Activated naive CD4-positive, alpha-beta T cell treated with anti-CD3 and anti-CD28 coated beads, Interleukin-2, amount 50 U/mL, for 16 hours (primary cell): Measurements from ENCODE around the gene RAB18.
"Not testable (repeated sequence)": the region's sequence is repeated elsewhere in the genome, so short reads cannot be mapped to it uniquely, and the experiment has no call there.

Experiments
- DNase-seq: peaks from one replicate; pipeline ENCODE4 v3.0.0-alpha.2; 2020

The RAB18 gene

DNA sequence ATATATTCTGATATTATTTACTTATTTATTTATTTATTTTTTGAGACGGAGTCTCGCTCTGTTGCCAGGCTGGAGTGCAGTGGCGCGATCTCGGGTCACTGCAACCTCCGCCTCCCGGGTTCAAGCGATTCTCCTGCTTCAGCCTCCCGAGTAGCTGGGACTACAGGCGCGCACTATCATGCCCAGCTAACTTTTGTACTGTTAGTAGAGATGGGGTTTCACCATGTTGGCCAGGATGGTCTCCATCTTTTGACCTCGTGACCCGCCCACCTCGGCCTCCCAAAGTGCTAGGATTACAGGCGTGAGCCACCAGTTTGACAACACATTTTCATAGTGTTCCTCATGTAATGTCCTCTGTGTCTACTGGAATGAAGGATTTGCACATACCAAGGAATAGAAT is 1.4 kb downstream of the RAB18 start:
- DNase-seq, result not testable (repeated sequence)

- no peak for DNase-seq
These were observed 2.2 kb downstream of the RAB18 start for GRCh38 chr10:27506280-27506679.

GRCh38 chr10:27512548-27512947 is 8.4 kb downstream of the RAB18 start:
- no peak for DNase-seq

DNA sequence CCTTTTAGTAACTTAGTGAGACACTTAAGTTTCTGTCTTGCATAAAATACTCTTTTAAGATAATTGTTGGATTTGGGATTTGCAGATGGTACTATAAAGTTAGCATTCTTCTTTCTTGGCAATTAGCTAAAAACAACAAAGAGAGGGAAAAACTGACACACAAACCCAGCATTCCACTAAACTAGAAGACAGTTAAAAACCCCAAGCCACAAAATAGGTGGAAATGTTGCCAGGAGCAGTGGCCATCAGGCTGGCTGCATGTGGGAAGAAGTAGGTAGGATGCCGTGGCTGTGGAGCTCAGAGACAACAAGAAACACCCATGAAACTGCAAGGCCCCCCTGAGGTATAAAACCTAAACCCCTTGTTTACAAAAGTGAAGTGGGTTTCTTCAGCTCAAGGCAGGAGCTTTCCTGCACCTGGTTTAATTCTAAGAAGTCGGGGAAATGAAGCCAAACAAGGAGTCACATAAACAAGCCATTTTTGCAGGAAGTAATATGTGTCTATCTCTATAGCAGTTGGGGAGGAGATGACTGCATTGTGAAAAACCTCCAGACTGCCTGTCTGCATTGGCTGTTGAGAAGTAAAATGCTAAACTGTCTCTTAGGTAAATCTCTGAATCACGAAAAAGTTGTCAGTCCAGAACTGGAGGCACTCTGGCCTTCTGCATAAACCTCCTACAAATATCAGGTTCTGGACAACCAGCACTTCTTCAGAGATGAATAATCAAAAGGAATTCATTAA is 9.5 kb downstream of the RAB18 start:
- no peak for DNase-seq

DNA sequence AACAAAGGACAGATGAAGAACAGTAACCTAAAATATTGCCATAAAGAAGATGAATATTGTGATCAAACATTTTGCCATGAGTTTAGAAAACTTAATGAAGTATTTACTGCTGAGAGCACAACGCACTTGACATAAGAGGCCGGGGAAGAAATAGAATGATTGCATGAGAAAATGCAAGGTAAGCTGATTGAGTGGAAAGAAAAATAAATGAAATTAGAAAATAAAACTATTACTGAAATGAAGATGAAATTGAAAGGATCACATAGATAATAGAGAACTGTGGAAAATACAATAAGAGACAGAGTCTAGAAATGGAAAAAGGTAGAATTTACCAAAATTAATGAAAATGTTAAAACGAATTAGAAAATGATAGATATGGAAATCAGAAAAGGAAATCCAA is 10.1 kb downstream of the RAB18 start:
- DNase-seq, result no peak

- no peak for DNase-seq
These were observed 14.2 kb downstream of the RAB18 start for GRCh38 chr10:27518261-27518660.

DNA sequence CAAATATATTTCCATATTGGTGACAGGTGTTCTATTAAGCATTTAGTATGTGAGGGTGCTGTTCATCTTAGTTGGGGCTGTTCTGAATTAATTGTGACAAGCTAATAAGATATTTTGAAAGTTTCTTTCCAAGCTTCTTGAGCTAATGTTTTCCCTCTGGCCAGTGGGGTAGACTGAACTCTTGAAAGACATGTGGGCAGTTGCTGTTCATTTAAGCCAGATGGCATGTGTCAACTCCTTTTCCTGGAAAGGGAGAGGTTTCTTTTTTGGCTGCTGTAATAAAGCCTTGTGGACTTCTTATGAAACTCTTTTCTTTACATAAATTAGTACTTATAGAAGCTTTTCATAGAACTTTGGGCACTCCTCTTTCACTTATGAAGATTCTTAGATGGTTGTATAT is 21.7 kb downstream of the RAB18 start:
- DNase-seq, result no peak

DNA sequence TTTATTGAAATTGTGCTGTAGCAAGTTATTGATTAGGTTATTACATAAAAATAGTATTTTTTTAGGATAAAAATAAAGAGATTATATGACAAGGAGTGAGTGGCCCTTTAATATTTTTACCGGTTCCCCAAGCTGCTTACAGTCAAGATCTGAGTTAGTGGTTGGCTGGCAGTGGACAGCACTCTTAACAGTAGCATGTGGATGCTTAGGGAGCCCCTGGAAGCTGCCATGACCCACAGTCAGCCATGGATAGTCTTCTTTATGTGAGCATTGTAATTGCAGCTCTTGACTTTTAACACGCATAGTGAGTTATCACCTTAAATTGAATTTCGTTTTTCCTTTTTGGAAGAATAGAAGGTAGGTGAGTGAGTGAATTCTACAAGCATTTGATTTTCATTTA is 22.1 kb downstream of the RAB18 start:
- no peak for DNase-seq

DNA sequence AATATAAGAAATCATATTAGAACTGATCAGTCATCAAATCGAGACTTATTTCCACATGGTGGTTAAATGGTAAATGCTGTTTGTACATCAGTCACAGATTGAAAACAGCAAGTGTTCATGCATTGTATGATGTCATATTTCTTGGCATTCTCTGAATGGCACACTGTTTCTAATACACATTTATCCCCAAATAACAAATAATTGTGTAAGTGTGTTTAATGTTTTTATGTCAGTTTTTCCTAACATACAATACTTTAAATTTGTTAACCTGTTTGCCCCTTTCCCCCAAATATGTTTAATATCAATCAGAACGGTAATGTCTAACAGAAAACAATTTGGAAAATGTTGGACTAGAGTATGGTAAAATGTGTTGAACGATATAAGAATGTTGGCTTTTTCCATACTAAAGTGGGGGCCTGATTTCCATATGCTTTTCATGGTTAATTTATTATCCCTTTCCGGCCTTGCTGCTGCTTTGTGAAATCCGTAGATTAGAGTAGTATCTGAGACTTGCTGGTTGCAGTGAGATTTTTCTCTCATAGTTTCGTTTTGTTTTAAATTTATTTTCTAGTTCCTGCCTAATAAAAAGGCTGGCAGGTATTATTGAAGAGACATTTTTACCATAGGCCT is 23.7 kb downstream of the RAB18 start:
- DNase-seq, result no peak

DNA sequence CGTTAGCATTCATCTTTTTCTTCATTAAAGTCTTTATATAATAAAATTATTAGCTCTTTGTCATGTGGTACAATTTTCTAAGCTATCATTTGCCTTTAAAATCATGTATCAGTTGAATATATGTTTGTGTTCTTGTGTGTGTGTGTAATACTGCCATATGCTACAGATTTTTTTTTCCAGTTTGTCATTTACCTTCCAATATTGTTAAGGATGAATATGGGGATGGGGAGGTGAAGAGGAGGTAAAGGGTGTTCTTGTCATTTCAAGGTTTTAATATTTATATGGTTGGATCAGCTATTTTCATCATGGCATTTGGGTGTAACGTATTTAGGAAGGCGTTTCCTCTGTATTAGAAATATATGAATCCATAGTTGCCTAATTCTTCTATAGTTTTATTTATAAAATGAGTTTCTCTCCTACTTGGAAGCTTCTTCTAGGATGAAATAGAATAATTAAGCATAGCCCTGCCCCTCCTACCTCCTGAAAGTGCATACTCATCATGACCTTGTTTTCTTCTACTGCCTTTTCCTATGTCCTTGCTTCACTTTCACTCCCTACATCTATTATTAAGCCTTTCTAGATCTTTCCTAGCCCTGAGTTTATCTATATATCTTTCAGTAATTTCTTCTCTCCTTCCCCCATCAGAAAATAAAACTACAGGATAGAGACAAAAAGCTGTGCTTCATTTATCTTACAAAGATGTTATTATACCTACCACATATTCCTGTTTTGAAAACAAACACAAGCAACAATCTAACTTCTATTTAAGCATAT is 25.1 kb downstream of the RAB18 start:
- no peak for DNase-seq

DNA sequence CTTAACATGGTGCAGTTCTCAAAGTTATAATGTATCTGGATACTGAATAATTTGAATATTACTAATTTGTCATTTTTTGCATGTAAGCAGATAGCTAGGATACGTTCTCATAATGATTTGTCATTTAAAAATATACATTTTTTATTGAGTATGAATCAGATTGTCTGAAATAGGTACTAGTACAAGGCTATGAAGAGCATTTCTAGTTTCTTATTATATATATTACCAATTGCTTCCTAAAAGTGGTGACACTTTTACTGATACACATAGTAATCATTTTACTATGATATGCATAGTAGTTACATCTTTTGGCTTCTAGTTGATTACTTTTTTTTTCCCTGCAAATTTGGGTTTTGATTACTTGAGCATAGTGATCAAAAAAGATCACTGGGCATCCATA is 26.4 kb downstream of the RAB18 start:
- no peak for DNase-seq

GRCh38 chr10:27531336-27531847 is 27.3 kb downstream of the RAB18 start:
- DNase-seq, result no peak

- no peak for DNase-seq
These were observed 30.1 kb downstream of the RAB18 start for GRCh38 chr10:27534161-27534700.

DNA sequence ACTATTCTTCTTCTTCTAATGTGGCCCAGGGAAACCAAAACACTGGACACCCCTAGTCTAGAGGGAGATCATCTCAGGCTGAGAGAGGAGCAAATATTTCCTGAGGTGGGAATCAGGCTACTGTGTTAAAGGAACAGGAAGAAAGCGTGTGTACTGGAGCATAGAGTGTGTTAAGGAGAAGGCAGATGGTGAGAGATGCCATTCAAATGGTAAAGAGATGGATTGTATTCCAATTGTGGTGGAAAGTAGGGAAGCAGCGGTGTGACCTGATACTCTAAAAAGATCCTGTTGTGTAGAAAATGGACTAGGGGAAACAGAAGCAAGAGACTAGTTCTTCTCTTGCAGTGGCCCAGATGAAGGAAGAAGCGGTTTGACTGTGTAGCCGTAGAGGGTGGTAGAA is 31.2 kb downstream of the RAB18 start:
- no peak for DNase-seq

GRCh38 chr10:27536437-27536836 is 32.3 kb downstream of the RAB18 start:
- no peak for DNase-seq

- no peak for DNase-seq
These were observed 33.1 kb downstream of the RAB18 start for GRCh38 chr10:27537166-27537565.

DNA sequence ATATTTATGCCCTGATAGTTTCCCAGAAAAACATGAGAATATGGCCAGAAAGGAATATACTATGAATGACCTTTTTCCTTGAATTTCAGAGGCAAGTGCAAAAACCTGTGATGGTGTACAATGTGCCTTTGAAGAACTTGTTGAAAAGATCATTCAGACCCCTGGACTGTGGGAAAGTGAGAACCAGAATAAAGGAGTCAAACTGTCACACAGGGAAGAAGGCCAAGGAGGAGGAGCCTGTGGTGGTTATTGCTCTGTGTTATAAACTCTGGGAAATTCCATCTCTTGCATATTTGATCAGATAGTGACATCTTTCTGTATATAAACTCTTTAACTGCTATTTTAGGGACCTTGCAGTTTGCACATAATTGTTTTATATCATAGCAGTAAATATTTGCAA is 33.7 kb downstream of the RAB18 start:
- DNase-seq, result no peak

DNA sequence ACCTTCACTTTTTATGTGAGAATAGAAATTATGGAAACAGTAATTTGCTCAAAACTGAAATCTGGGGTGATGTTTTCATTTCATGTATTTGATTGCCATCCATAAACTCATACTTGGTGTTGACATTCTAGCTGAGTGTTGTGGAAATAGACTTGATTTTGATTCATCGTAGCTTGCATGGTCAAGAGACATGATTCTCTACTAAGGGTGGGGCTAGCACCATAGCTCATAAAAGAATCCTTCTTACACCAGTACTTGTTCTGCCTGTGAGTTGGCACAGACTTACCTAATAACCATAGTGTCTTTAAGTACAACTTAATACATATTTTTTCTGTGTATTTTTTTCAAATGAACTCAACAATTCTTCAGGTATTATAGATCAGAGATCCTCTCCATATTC is 36.6 kb downstream of the RAB18 start:
- DNase-seq, result no peak

GRCh38 chr10:27541796-27542729 is 38.0 kb downstream of the RAB18 start:
- no peak for DNase-seq

DNA sequence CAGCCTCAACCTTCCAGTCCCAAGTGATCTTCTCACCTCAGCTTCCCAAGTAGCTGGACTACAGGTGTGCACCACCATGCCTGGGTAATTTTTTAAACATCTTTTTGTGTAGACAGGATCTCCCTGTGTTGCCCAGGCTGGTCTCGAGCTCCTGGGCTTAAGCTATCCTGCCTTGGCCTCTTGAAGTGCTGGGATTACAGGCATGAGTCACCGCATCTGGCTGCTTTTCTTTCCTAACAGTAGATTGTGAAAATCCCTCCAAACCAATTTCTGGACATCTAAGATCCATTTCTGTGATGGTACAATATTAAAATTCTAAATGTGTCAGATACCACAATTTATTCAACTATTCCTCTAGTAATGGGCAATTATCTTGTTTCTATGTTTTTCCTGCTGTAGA is 38.7 kb downstream of the RAB18 start:
- DNase-seq, result no peak

DNA sequence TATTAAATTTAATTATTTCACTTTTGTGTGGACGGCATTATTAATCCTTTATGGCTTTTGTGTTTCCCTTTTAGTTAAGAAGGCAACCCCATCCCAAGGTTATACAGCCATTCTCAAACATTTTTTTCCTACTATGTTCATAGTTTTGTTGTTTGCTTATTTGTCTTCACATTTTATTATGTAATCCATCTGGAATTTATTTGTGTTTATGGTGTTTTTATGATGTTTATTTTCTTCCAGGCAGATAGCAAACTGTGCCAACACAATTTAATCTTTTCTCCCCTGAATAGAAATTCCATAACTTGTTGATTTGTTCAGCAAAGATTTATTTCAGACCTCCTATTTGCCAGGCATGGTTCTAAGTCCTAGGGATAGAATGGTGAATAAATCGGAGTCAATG is 42.9 kb downstream of the RAB18 start:
- no peak for DNase-seq

DNA sequence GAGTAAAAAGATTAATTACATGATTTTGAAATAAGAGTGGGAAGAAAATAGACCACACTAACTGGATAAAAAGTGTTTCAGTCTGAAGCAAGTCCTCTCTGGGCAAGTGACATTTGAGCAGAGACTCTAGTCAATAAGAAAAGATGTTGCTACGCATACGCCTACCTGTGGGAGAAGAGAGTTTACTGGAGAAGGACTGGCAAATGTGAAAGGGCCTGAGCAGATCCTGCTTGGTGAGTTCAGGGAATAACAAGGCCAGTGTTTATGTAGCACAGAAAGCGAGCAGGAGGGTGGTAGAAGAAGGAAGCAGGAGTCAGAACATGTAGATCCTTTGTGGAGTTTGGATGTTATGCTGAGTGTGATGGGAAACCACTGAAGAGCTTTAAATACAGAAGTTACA is 43.4 kb downstream of the RAB18 start:
- no peak for DNase-seq

DNA sequence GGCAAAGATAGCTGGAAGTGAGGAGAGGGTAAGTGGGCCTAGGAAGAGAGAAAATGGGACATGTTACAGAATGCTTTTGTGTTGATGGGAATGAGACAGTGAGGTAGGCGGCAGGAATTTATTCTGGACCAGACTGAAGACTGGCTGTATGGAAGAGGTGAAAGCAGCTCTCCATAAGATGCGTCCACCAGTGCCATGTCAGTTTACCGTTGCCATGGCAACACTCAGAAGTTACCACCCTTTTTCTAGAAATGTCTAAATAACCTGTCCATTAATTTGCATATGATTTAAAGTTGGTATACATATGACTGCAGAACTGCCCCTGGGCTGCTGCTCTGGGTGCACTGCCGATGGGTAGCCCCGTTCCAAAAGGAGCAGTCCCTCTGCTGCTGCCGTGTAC is 46.7 kb downstream of the RAB18 start:
- DNase-seq, result no peak
